A673 (cell line): ENCODE results near the gene ELANE.

Experiments used
- CTCF ChIP-seq: fragments of 300-800, 200-600 bp; sonication (generic); conservative IDR thresholded peaks from 2 replicates; pipeline ENCODE4 v1.5.1; 2017; ENCODE audit warnings: low read depth, mild to moderate bottlenecking, antibody characterized with exemption, low read length, moderate library complexity, mixed read lengths
- EZH2 ChIP-seq: fragments of 200-600 bp; sonication (generic); IDR thresholded peaks from 2 replicates; pipeline ENCODE4 v1.6.1; 2017; ENCODE audit warnings: borderline replicate concordance, low read depth, mild to moderate bottlenecking, mixed read lengths, antibody characterized with exemption, low read length; ENCODE audit not compliant: poor library complexity, severe bottlenecking

GRCh38 chr19:900302-901111, 48.4 kb downstream of the ELANE start:
- TF ChIP-seq CTCF (no peak), EZH2 (no peak)
